Transverse colon (tissue), 4 donors: ENCODE measurements around the gene RHCG. TPM values are rescaled to one million over a fixed set of nuclear protein-coding genes. Genes with fewer than 3 reads are reported as not detected.

Experiments used
- DNase-seq: peaks from one replicate; pipeline ENCODE4 v3.0.0-alpha.2; 2019
- H3K27ac ChIP-seq, 4 donors: fragments of 200-600 bp; sonication (generic); 2 replicates each; pipeline ENCODE4 v1.5.1; 2016 to 2018; ENCODE audit warnings: inconsistent platforms in 4 of 4
- H3K27me3 ChIP-seq: fragments of 200-600 bp; sonication (generic); 2 replicates; pipeline ENCODE4 v1.5.1; 2017; ENCODE audit warnings: inconsistent platforms
- H3K36me3 ChIP-seq, 4 donors: fragments of 200-600 bp; sonication (generic); 2 replicates each; pipeline ENCODE4 v1.5.1; 2017 to 2019; ENCODE audit warnings: inconsistent platforms in 4 of 4
- H3K4me1 ChIP-seq, 4 donors: fragments of 200-600 bp; sonication (generic); 2 replicates each; pipeline ENCODE4 v1.5.1; 2017 to 2020; ENCODE audit warnings: inconsistent platforms in 4 of 4
- H3K4me3 ChIP-seq, 4 donors: fragments of 200-600 bp; sonication (generic); 1 replicate in 1 of 4; 2 replicates in 3 of 4; pipeline versions ENCODE4 v1.5.1 to v1.6.1; 2017 to 2019; ENCODE audit warnings: inconsistent platforms in 4 of 4
- H3K9me3 ChIP-seq, 2 donors: fragments of 200-600 bp; sonication (generic); 2 replicates each; pipeline ENCODE4 v1.5.1; 2017 to 2019; ENCODE audit warnings: inconsistent platforms in 2 of 2
- CTCF ChIP-seq, 5 experiments: fragments of 200-600 bp in 3 of 5; fragments of 450-650 bp in 2 of 5; sonication (generic) in 3 of 5; IDR thresholded peaks; 1 replicate in 2 of 5; 2 replicates in 3 of 5; pipeline ENCODE4 v1.5.1; 2016 to 2017; ENCODE audit warnings: antibody characterized with exemption in 5 of 5, inconsistent platforms in 3 of 5, mild to moderate bottlenecking in 2 of 5, moderate library complexity in 1 of 5
- EP300 ChIP-seq: sonication (generic); formaldehyde crosslinking; IDR thresholded peaks from one replicate; pipeline ENCODE4 v1.6.1; 2017; ENCODE audit warnings: antibody characterized with exemption, low read depth
- POLR2A ChIP-seq: fragments of 450-650 bp; IDR thresholded peaks from one replicate; pipeline ENCODE4 v1.6.1; 2016; ENCODE audit warnings: antibody characterized with exemption, mild to moderate bottlenecking, moderate library complexity
- POLR2AphosphoS5 ChIP-seq, 3 donors: sonication (generic); formaldehyde crosslinking; IDR thresholded peaks; one replicate each; pipeline ENCODE4 v1.6.1; 2016; ENCODE audit warnings: antibody characterized with exemption in 3 of 3
- WGBS, 2 donors: methylation state at CpG; one replicate each; pipeline ENCODE4 v1.1.5; 2018; ENCODE audit warnings: low coverage in 1 of 2; 5-methylcytosine and 5-hydroxymethylcytosine counted together
- in situ Hi-C, 4 donors: fragments of 200-750 bp; cut with MboI; loops; one replicate each; pipeline versions ENCODE4 v1.15.0 to v1.15.1; 2017; ENCODE audit warnings: low sequenced_read_pairs in 3 of 4, low pct_ligation_motif_present in 1 of 4, low pct_unique_long_range_greater_than_20kb in 1 of 4
- intact Hi-C: fragments of 100-400 bp; cut with DNase I; formaldehyde crosslinking; loops from one replicate; pipeline ENCODE4 v1.15.1; 2023; ENCODE audit warnings: low total_unique reads
- total RNA-seq, 4 donors: library from RNA; depleted of rRNA; stranded (reverse); fragments of >200 nt; gene quantifications; one replicate each; pipeline ENCODE4 v1.1.0, GENCODE V29; 2016

Gene RHCG
- total RNA-seq, 4 donors from 2014 or later, result 0.41 TPM; not detected in 3

- no peaks in the 10 kb centered on the region for H3K36me3 ChIP-seq
- TF ChIP-seq CTCF (IDR thresholded peaks at IDR 0.05) (no peak), EP300 (no peak), POLR2AphosphoS5 (IDR thresholded peaks at IDR 0.05) (no peak), POLR2A (no peak)
- no peak for DNase-seq
Observed at GRCh38 chr15:89533861-89534544, 37.6 kb upstream of the RHCG start.

GRCh38 chr15:89531796-89532537, 35.6 kb upstream of the RHCG start:
- intact Hi-C loops, result no loop called here
- no peak for DNase-seq
- Histone ChIP-seq H3K36me3 (no peaks in the 10 kb centered on the region), H3K27ac (no peak overlapping the region), H3K4me3 (no peak overlapping the region), H3K4me1 (no peaks in the 10 kb centered on the region), H3K27me3 (no peaks in the 10 kb centered on the region), H3K9me3 (no peaks in the 10 kb centered on the region)
- in situ Hi-C loops, result no loop called here
- WGBS, 2 donors, result 66 to 73% methylated on average over 3 to 6 of the region's 6 CpGs
- TF ChIP-seq CTCF (IDR thresholded peaks at IDR 0.05), result no peak
- TF ChIP-seq EP300, result no peak
- TF ChIP-seq POLR2A, result no peak
- no peak for TF ChIP-seq POLR2AphosphoS5 (IDR thresholded peaks at IDR 0.05)

More at GRCh38 chr15:89533861-89534544, 37.6 kb upstream of the RHCG start:
- intact Hi-C loops (no loop called here), in situ Hi-C loops (no loop called here)
- Histone ChIP-seq H3K4me3 (no peak overlapping the region), H3K27ac (no peak overlapping the region), H3K27me3 (no peaks in the 10 kb centered on the region), H3K4me1 (no peaks in the 10 kb centered on the region), H3K9me3 (no peaks in the 10 kb centered on the region)
- WGBS, 2 donors, result 90 to 95% methylated on average over 2 to 4 of the region's 4 CpGs

- DNase-seq, result no peak
- H3K9me3 ChIP-seq, result no peaks in the 10 kb centered on the region
- no peaks in the 10 kb centered on the region for H3K27me3 ChIP-seq
- no peak overlapping the region for H3K4me3 ChIP-seq
- H3K4me1 ChIP-seq, result no peaks in the 10 kb centered on the region
- intact Hi-C loops (no loop called here), in situ Hi-C loops (no loop called here)
- no peaks in the 10 kb centered on the region for H3K36me3 ChIP-seq
- no peak overlapping the region for H3K27ac ChIP-seq
- WGBS, 2 donors, result 93% methylated on average over 5 of the region's 5 CpGs; no CpG with 5 or more reads in 1 of the 2 donors
- TF ChIP-seq EP300 (no peak), POLR2AphosphoS5 (IDR thresholded peaks at IDR 0.05) (no peak), POLR2A (no peak)
Observed at GRCh38 chr15:89530976-89531375, 34.6 kb upstream of the RHCG start.

GRCh38 chr15:89528757-89529352, 32.5 kb upstream of the RHCG start:
- WGBS, 2 donors, result 79 to 95% methylated on average over 4 to 6 of the region's 6 CpGs
- H3K27ac ChIP-seq, result no peak overlapping the region

More at GRCh38 chr15:89528757-89529352, 32.5 kb upstream of the RHCG start:
- no peaks in the 10 kb centered on the region for H3K36me3 ChIP-seq
- intact Hi-C loops, result no loop called here
- TF ChIP-seq POLR2AphosphoS5 (IDR thresholded peaks at IDR 0.05), result no peak
- no peak for TF ChIP-seq CTCF (IDR thresholded peaks at IDR 0.05)
- no peak for TF ChIP-seq EP300
- TF ChIP-seq POLR2A, result no peak
- DNase-seq, result no peak
- H3K4me3 ChIP-seq, result no peak overlapping the region
- in situ Hi-C loops, result no loop called here
- H3K9me3 ChIP-seq, result no peaks in the 10 kb centered on the region
- no peaks in the 10 kb centered on the region for H3K4me1 ChIP-seq
- no peaks in the 10 kb centered on the region for H3K27me3 ChIP-seq
